ENCODE data around the gene UBE2E2.

The UBE2E2 gene

DNA sequence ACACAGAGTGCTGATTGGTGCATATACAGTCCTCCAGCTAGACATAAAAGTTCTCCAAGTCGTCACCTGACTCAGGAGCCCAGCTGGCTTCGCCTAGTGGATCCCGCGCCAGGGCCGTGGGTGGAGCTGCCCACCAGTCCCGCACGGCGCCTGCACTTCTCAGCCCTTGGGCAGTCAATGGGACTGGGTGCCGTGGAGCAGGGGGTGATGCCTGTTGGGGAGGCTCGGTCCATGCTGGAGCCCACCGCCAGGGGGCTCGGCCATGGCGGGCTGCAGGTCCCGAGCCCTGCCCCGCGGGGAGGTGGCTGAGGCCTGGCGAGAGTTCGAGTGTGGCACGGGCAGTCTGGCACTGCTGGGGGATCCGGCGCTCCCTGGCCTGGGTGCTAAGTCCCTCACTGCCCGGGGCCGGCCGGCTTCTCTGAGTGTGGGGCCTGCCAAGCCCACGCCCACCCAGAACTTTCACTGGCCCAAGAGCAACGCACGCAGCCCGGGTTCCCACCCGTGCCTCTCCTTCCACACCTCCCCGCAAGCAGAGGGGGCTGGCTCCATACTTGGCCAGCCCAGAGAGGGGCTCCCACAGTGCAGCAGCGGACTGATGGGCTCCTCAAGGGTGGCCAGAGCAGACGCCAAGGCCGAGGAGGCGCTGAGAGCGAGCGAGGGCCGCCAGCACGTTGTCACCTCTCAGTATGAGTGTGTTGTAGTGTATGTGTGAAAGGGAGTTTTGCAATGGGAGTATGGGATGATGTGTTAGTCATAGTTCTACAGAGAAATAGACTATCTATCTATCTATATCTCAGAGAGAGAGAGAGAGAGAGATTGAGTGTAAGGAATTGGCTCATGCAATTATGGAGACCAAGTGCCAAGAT lies 69.0 kb downstream of the UBE2E2 start:
- Mint-ChIP-seq H3K9me3 (peaks cover 5 to 13% of the 10 kb centered on the region in 2 donors), H3K27me3 (no peaks in the 10 kb centered on the region)
- ATAC-seq, result peak; percentile 53

GRCh38 chr3:23272820-23273219 lies 69.7 kb downstream of the UBE2E2 start:
- Mint-ChIP-seq H3K27me3 (no peaks in the 10 kb centered on the region), H3K4me1 (peaks cover 12% of the 10 kb centered on the region), H3K27ac (no peak overlapping the region), H3K4me3 (no peak overlapping the region), H3K9me3 (peaks cover 5 to 13% of the 10 kb centered on the region in 2 donors)
- no peak for ATAC-seq
- no peak for DNase-seq

More for the DNA sequence above, 69.0 kb downstream of the UBE2E2 start:
- Mint-ChIP-seq H3K27ac (no peak overlapping the region), H3K4me3 (no peak overlapping the region), H3K4me1 (peaks cover 12% of the 10 kb centered on the region)
- no peak for DNase-seq

DNA sequence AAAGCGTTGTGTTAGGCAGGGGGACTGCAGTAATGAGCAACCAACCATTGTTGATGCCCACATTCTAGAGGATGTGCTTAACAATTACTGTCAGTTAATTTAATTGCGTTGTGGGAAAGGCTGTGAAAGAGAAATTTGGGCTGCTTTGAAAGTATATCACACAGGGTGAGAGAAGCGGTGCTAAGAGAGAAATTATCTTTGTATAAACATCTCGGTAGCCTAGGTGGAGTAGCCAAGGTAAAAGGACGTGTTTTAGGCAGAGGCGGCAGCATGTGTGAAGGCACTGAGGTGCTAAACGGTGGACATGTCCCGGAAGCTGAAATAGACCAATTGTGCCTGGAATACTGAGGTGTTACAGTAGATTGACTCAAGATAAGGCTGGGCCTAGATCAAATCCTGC lies 71.9 kb downstream of the UBE2E2 start:
- Mint-ChIP-seq H3K27me3 (no peaks in the 10 kb centered on the region), H3K4me1 (peaks cover 12% of the 10 kb centered on the region), H3K27ac (no peak overlapping the region), H3K9me3 (peaks cover 5 to 13% of the 10 kb centered on the region in 2 donors), H3K4me3 (no peak overlapping the region)
- DNase-seq, result no peak
- no peak for ATAC-seq

- Mint-ChIP-seq H3K4me1 (peaks cover 12% of the 10 kb centered on the region), H3K9me3 (peaks cover 5 to 7% of the 10 kb centered on the region in 2 donors), H3K4me3 (no peak overlapping the region), H3K27ac (peak overlapping the region in 1 of 2 donors; percentile 19), H3K27me3 (no peaks in the 10 kb centered on the region)
- DNase-seq (no peak), ATAC-seq (no peak)
These were observed 72.7 kb downstream of the UBE2E2 start for GRCh38 chr3:23275814-23276213.

GRCh38 chr3:23276913-23277658 lies 74.0 kb downstream of the UBE2E2 start:
- DNase-seq (no peak), ATAC-seq (no peak)
- no peak overlapping the region for H3K4me3 Mint-ChIP-seq
- peaks cover 0 to 5% of the 10 kb centered on the region in 2 donors for H3K9me3 Mint-ChIP-seq
- H3K27ac Mint-ChIP-seq, result no peak overlapping the region
- peaks cover 12% of the 10 kb centered on the region for H3K4me1 Mint-ChIP-seq
- no peaks in the 10 kb centered on the region for H3K27me3 Mint-ChIP-seq

GRCh38 chr3:23277688-23278087 lies 74.6 kb downstream of the UBE2E2 start:
- no peak for DNase-seq
- Mint-ChIP-seq H3K27ac (no peak overlapping the region), H3K4me3 (no peak overlapping the region), H3K9me3 (peaks cover 0 to under 1% of the 10 kb centered on the region in 2 donors), H3K27me3 (no peaks in the 10 kb centered on the region), H3K4me1 (peaks cover 12% of the 10 kb centered on the region)
- ATAC-seq, result no peak

DNA sequence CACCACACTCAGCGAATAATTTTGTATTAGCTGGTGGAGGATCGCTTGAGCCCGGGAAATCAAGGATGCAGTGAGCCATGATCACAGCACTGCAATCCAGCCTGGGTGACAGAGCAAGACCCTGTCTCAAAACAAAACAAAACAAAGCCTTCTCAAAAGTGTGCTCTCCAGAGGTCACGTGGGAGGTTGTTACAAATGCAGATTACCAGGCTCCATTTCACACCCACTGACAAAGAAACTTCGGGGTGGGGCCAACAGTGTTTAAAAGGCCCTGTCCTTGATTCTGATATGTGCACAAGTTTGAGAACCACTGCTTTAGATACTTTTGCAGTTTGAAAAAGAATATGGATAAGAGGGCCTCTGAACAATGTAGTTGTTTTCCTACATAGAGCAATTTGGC lies 80.5 kb downstream of the UBE2E2 start:
- no peaks in the 10 kb centered on the region for H3K4me1 Mint-ChIP-seq
- no peak for ATAC-seq

GRCh38 chr3:23288286-23288685 lies 85.2 kb downstream of the UBE2E2 start:
- Mint-ChIP-seq H3K27ac (no peak overlapping the region), H3K9me3 (peaks cover 29 to 30% of the 10 kb centered on the region in 2 donors), H3K4me1 (no peaks in the 10 kb centered on the region), H3K27me3 (no peaks in the 10 kb centered on the region), H3K4me3 (no peak overlapping the region)
- DNase-seq, result no peak
- ATAC-seq, result no peak

More for the DNA sequence above, 80.5 kb downstream of the UBE2E2 start:
- peaks cover 29 to 30% of the 10 kb centered on the region in 2 donors for H3K9me3 Mint-ChIP-seq
- no peaks in the 10 kb centered on the region for H3K27me3 Mint-ChIP-seq
- no peak for DNase-seq
- H3K27ac Mint-ChIP-seq, result no peak overlapping the region
- H3K4me3 Mint-ChIP-seq, result no peak overlapping the region

DNA sequence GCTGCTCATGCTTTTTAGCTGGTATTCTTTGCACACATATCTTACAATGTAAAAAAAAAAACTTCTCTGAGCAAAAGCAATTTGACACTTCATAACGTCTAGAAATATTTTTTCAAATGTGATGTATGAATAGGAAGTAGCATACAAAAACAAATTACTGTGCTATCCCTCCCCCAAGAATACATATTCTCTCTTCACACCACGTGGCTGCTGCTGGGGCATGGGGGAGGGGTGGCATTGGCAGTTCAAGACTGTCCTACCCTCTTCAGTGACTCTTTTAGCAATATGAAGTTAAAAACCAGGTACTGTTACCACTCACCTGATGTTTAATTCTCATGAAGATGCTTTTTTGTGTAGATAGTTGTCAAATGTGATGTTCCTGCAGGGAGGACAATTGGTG lies 85.6 kb downstream of the UBE2E2 start:
- ATAC-seq (no peak), DNase-seq (no peak)
- Mint-ChIP-seq H3K27me3 (no peaks in the 10 kb centered on the region), H3K4me1 (no peaks in the 10 kb centered on the region), H3K27ac (no peak overlapping the region), H3K4me3 (no peak overlapping the region), H3K9me3 (peaks cover 29 to 30% of the 10 kb centered on the region in 2 donors)

DNA sequence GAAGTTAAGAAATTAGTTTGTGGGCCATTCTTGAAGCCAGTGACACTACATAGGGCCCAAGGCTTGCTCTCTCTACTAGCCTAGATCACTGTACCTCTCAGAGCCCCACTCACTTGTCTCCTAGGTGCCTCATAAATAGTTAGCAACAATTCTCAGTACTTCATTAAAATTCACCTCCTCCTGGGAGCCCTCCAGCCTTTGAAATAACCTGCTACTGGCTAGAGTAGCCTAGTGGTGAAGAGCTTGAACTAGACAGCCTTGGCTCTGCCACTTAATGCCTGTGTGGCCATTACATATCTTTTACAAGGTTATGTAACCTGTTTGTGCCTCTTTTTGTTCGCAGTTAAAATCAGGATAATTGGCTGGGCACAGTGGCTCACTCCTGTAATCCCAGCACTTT lies 89.3 kb downstream of the UBE2E2 start:
- no peak overlapping the region for H3K4me3 Mint-ChIP-seq
- ATAC-seq (no peak), DNase-seq (no peak)
- peaks cover 6 to 7% of the 10 kb centered on the region in 2 donors for H3K9me3 Mint-ChIP-seq
- no peaks in the 10 kb centered on the region for H3K27me3 Mint-ChIP-seq
- peaks cover 5% of the 10 kb centered on the region for H3K4me1 Mint-ChIP-seq
- no peak overlapping the region for H3K27ac Mint-ChIP-seq

GRCh38 chr3:23294770-23295387 lies 91.8 kb downstream of the UBE2E2 start:
- no peak overlapping the region for H3K27ac Mint-ChIP-seq

GRCh38 chr3:23301819-23302218 lies 98.7 kb downstream of the UBE2E2 start:
- Mint-ChIP-seq H3K27me3 (no peaks in the 10 kb centered on the region), H3K27ac (no peak overlapping the region), H3K4me3 (no peak overlapping the region), H3K9me3 (peaks cover 0 to 19% of the 10 kb centered on the region in 2 donors), H3K4me1 (peaks cover 10% of the 10 kb centered on the region)
- DNase-seq, result no peak
- no peak for ATAC-seq

More at GRCh38 chr3:23294770-23295387, 91.8 kb downstream of the UBE2E2 start:
- DNase-seq, result no peak
- Mint-ChIP-seq H3K9me3 (peaks cover 0 to 9% of the 10 kb centered on the region in 2 donors), H3K4me3 (no peak overlapping the region), H3K27me3 (no peaks in the 10 kb centered on the region), H3K4me1 (peaks cover 5% of the 10 kb centered on the region)
- no peak for ATAC-seq

DNA sequence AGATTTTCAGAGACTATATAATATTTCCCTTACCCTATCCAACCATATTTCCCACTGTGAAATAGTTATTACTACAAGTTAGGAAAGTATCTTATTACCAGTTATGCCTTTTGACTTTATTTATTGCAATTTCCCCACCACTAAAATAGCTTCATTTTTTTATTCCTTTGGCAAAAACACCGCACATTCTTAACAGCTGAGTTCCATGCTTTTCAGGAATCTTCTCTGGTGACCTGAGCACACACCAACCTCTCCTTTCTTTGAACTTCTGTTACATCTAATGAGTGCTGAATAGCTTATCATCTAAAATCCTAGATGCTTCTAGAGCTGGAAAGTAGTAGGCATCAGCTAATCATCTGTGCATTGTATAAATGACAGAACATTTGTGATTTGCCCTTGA lies 99.1 kb downstream of the UBE2E2 start:
- no peak for ATAC-seq
- Mint-ChIP-seq H3K27ac (no peak overlapping the region), H3K27me3 (no peaks in the 10 kb centered on the region)

DNA sequence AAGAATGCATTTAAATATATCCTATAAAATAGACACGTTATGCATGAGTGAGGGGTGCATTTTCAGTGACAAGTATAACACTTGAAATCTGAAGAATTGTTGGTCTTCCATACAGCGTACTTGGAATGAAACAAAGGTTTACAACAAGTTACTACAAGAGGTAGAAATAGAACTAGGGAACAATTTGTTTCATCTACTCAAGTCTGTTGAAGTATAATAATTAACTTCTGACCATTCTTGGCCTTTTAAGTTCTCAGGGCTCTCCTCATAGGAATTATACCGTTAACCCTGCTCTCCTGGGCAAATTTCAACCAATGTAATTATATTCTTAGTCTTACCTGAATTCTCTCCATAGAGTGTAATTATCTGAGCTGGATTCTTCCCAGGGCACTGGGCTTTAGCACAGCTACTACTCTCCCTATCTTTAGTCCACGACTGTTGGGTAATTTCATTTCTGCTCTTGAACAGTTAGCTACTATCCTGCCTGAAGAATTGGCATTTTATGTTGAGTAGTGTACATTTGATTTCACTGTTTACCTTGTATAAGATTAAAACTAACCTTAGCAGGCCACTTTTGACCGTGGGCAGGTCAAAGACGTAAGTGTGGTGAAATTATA lies 100.6 kb downstream of the UBE2E2 start:
- no peak for DNase-seq
- Mint-ChIP-seq H3K9me3 (peaks cover 0 to 19% of the 10 kb centered on the region in 2 donors), H3K27ac (no peak overlapping the region), H3K27me3 (no peaks in the 10 kb centered on the region), H3K4me3 (no peak overlapping the region), H3K4me1 (peaks cover 10% of the 10 kb centered on the region)
- ATAC-seq, result no peak

More for the DNA sequence above, 99.1 kb downstream of the UBE2E2 start:
- H3K4me3 Mint-ChIP-seq, result no peak overlapping the region
- H3K4me1 Mint-ChIP-seq, result peaks cover 10% of the 10 kb centered on the region
- DNase-seq, result no peak
- peaks cover 0 to 19% of the 10 kb centered on the region in 2 donors for H3K9me3 Mint-ChIP-seq

- DNase-seq, result no peak
- Mint-ChIP-seq H3K27me3 (no peaks in the 10 kb centered on the region), H3K4me1 (peaks cover 10% of the 10 kb centered on the region)
These were observed 101.3 kb downstream of the UBE2E2 start for GRCh38 chr3:23304424-23304823.

More at GRCh38 chr3:23304424-23304823, 101.3 kb downstream of the UBE2E2 start:
- Mint-ChIP-seq H3K4me3 (no peak overlapping the region), H3K27ac (no peak overlapping the region), H3K9me3 (peaks cover 0 to 12% of the 10 kb centered on the region in 2 donors)
- no peak for ATAC-seq

Data from stimulated activated naive CD8-positive, alpha-beta T cell treated with anti-CD3 and anti-CD28 coated beads, Interleukin-15, amount 100 ng/mL, for 72 hours (primary cell).